IPS-18a (cell line): Measurements from ENCODE around the gene MBD6.

Experiments
- H3K27ac ChIP-seq: one replicate; pipeline ENCODE4 v1.5.1; 2013; ENCODE audit warnings: low read length
- H3K27me3 ChIP-seq: one replicate; pipeline ENCODE4 v1.6.1; 2013; ENCODE audit warnings: mild to moderate bottlenecking, low read length; ENCODE audit not compliant: control insufficient read depth, insufficient read depth
- H3K36me3 ChIP-seq: one replicate; pipeline ENCODE4 v1.6.1; 2013; ENCODE audit warnings: low read depth, low read length; ENCODE audit not compliant: control insufficient read depth
- H3K4me1 ChIP-seq: one replicate; pipeline ENCODE4 v1.6.1; 2013; ENCODE audit warnings: low read depth, low read length; ENCODE audit not compliant: control insufficient read depth
- H3K4me3 ChIP-seq: one replicate; pipeline ENCODE4 v1.5.1; 2013; ENCODE audit warnings: low read length
- H3K9ac ChIP-seq: one replicate; pipeline ENCODE4 v1.6.1; 2013; ENCODE audit warnings: mild to moderate bottlenecking, low read length, moderate library complexity
- H3K9me3 ChIP-seq: one replicate; pipeline ENCODE4 v1.6.1; 2013; ENCODE audit warnings: low read depth, low read length; ENCODE audit not compliant: control insufficient read depth

MBD6 gene

DNA sequence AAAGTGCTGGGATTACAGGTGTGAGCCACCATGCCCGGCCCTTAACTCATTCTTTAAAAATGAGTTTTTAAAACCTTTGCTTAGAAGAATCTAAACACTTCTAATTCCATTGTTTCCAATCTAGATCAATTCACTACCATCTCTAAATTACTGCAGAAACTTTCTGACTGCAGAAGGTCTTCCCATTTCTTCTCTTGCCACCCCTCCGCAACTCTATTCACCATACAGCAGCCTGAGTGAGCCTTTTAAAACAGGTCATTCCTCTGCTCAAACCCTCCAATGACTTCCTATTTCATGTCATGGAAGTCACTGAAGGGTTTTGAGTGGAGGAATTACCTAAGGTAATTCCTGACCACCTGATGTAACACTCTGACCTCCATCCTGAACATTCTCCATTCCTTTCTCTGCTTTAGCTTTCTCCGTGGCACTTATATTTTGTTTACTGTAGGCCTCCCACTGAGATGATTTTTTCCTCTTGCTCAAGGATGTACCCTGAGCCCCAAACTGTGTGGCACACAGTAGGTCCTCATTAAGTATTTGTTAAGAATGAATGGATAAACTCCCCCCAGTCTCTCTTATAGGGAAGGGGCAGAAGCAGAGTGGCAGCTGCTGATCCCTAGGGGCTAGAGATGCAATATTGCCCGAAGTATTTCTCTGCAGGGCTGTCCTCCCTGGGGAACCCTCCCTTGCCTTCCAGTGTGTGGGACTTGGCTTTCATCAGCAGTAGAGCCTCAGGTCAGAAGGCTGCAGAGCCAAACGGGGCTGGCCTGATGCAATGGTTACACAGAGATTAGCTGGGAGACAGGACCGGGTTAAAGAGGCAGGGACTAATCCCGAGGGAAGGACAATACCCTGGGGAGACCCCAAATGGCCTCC, 3.5 kb upstream of the MBD6 start:
- no peaks in the 10 kb centered on the region for H3K27me3 ChIP-seq
- no peaks in the 10 kb centered on the region for H3K9me3 ChIP-seq
- peaks cover 18% of the 10 kb centered on the region for H3K4me1 ChIP-seq
- H3K36me3 ChIP-seq: peaks cover 44% of the 10 kb centered on the region
- peak overlapping the region; percentile 91 for H3K27ac ChIP-seq
- peak overlapping the region; percentile 91 for H3K9ac ChIP-seq
- peak overlapping the region; percentile 95 for H3K4me3 ChIP-seq

DNA sequence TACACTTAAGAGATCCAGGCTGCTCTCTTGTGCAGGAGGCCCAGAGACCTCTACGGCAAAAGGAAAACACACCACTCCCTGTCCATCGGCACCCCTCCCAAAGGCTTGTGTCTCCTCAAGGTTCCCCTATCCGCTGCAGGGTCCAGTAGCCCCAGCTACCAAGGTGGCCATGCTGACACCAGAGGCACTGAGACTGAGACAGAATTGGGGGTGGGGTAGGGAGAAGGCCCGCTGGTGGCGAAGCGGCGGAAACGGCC, 2.9 kb upstream of the MBD6 start:
- H3K4me1 ChIP-seq: peaks cover 18% of the 10 kb centered on the region

DNA sequence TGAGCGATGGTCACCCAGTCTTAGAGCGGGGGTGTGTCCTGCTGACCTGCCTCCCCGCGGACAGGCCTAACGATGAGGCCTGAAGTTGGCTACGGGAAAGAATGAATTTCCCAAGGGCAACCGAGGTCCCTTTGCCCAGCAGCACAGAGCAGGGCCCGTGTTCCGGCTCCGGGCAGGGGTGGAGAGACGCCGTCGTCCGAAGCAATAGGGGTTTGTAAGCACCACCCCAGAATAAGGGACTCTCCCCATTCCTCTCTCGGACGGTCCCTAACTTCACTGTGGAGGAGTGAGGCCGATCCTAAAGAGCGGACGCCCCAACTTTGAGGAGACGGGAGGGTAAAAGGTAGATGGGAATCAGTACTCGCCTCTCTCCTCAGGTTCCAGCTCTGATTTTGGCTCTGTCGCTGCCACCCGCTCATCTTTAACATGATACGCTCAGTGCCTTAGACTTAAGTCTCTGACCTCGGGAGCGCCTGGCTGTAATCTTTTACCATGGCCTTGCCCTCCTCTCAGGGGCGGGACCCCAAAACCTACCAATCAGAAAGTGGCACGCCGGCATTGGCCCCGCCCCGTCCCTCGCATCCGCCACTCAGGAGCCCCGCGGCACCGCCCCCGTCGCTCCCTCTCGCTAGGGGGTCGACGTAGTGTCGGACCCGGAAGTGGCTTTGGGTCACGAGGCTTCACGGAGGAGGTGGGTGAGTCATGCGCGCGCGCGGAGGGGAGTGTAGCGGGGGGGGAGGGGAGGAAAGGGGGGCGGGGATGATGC, 2.4 kb upstream of the MBD6 start, which contains the start of gene DDIT3:
Gene DDIT3 (minus strand): TSS at position 462 of the 766 bp plus-strand sequence. CDS start 3,108 bp downstream, outside the sequence.
- Histone ChIP-seq H3K9me3 (no peaks in the 10 kb centered on the region), H3K36me3 (peaks cover 33% of the 10 kb centered on the region), H3K9ac (peak within 1 kb of the TSS; percentile 91), H3K27me3 (no peaks in the 10 kb centered on the region), H3K4me1 (peaks cover 18% of the 10 kb centered on the region), H3K4me3 (peak within 1 kb of the TSS; percentile 95), H3K27ac (peak within 1 kb of the TSS; percentile 91)

More for the DNA sequence above, 2.9 kb upstream of the MBD6 start:
- H3K9me3 ChIP-seq: no peaks in the 10 kb centered on the region
- H3K9ac ChIP-seq: peak overlapping the region; percentile 91
- H3K36me3 ChIP-seq: peaks cover 38% of the 10 kb centered on the region
- peak overlapping the region; percentile 95 for H3K4me3 ChIP-seq
- H3K27ac ChIP-seq: peak overlapping the region; percentile 91
- no peaks in the 10 kb centered on the region for H3K27me3 ChIP-seq

DNA sequence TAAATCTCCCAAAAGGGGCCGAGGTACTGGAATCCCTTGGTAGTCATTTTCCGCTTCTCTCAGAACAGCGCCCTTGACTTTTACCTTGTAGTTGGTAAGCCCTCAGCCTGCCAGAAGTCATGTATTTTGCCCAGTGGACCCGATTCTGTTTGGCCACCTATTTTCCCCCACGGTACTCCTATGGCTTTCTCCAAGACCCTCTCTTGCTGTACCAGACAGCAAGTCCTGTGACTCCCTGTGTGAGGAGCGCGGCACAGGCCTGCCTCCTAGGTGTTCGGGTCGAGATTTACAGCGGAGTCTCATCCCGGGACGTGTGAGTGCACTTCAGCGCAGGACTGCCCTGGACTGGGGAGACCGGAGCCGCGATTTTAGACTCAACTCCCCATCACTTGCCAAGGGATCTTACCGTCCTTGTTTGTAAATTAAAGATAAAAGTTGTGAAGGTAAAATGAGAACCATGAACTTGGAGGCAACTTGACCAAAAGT, 1.1 kb upstream of the MBD6 start:
- H3K27ac ChIP-seq: no peak overlapping the region
- no peaks in the 10 kb centered on the region for H3K27me3 ChIP-seq
- H3K9me3 ChIP-seq: no peaks in the 10 kb centered on the region
- no peak overlapping the region for H3K9ac ChIP-seq
- peaks cover 18% of the 10 kb centered on the region for H3K4me1 ChIP-seq
- H3K4me3 ChIP-seq: peak overlapping the region; percentile 56
- H3K36me3 ChIP-seq: peaks cover 20% of the 10 kb centered on the region

DNA sequence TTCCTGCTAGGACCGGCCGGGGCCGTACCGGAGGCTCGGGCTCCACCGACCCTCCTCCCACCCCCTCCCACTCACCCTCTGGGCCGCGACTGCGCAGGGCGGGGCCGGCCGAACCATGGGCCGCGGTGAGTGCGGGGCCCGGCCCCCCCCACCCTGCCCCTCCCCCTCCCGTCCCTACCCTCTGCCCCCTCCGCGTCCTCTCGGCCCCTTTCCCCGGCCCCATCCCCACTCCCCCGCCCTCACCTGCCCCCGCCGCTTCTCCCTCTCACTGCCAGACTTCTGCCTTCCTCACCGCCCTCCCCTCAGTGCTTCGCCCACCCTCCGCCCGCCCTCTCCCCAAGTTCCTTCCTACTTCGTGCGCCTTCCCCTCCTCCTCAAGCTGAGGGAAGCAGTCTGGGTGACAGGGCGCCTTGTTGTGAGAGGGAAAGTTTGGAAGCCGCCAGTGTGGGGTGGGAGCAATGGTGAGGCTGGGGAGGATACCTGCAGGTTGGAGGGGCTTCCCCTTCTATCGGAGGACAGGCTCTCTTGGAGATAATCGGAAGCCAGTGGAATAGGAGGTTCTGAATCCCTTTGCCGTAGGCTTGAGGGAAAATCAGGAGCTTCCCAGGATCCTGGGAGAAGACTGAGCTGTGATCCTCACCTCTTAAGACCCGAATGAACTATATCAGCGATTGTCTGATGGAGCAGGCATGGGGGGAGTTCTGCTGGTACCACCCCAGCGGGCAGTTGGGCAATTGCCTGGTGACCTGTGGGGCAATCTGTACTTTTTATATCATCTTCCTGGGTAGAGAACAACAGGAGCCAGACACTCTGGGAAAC, 472 bp downstream of the MBD6 start:
- peak overlapping the region; percentile 84 for H3K4me3 ChIP-seq
- H3K4me1 ChIP-seq: peaks cover 18% of the 10 kb centered on the region
- H3K9me3 ChIP-seq: no peaks in the 10 kb centered on the region
- peaks cover 8% of the 10 kb centered on the region for H3K36me3 ChIP-seq
- H3K27me3 ChIP-seq: no peaks in the 10 kb centered on the region
- peak overlapping the region; percentile 49 for H3K9ac ChIP-seq
- H3K27ac ChIP-seq: peak overlapping the region; percentile 44

DNA sequence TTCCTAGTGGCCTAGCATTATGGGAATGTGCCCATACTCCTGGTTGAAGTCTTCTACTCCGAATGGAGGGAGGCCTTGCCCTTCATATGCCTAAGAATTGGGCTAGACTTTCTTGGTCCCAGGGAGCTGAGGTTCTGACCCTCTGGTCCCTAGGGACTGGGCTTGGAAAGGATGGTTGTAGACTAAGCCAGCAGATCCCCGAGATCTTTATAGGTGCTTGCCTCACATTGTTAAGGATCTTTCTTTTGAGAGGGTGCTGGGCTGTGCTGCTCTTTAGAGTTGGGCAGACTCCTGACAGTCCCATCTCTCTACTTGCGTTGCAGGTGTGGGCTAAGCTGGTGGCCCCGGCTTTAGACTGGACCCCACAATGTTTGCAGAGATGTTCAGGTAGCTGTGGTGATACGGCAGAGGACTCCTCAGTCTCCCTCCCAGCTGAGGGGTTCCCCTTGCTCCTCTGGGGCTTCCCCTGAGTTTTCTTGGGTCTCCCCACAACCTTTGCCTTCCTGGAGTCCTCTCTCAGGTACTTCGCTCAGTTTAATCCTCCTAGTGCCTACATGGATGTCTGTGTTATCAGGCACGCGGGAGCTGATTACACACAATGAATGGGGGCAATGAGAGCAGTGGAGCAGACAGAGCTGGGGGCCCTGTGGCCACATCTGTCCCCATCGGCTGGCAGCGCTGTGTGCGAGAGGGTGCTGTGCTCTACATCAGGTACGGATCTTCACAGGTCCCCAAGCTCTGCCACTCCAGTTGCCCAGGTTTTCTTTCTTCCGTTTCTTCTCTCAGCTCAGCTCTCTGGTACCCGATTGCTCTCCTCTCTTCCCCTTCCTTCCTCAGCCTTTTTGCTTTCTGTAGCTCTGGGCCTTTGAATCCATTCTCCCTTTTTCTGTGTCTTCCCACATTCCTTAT, 1.3 kb downstream of the MBD6 start:
- no peak overlapping the region for H3K27ac ChIP-seq
- H3K9me3 ChIP-seq: no peaks in the 10 kb centered on the region
- peak overlapping the region; percentile 49 for H3K9ac ChIP-seq
- H3K27me3 ChIP-seq: no peaks in the 10 kb centered on the region
- peaks cover 18% of the 10 kb centered on the region for H3K4me1 ChIP-seq
- H3K4me3 ChIP-seq: peak overlapping the region; percentile 84
- peaks cover 11% of the 10 kb centered on the region for H3K36me3 ChIP-seq

DNA sequence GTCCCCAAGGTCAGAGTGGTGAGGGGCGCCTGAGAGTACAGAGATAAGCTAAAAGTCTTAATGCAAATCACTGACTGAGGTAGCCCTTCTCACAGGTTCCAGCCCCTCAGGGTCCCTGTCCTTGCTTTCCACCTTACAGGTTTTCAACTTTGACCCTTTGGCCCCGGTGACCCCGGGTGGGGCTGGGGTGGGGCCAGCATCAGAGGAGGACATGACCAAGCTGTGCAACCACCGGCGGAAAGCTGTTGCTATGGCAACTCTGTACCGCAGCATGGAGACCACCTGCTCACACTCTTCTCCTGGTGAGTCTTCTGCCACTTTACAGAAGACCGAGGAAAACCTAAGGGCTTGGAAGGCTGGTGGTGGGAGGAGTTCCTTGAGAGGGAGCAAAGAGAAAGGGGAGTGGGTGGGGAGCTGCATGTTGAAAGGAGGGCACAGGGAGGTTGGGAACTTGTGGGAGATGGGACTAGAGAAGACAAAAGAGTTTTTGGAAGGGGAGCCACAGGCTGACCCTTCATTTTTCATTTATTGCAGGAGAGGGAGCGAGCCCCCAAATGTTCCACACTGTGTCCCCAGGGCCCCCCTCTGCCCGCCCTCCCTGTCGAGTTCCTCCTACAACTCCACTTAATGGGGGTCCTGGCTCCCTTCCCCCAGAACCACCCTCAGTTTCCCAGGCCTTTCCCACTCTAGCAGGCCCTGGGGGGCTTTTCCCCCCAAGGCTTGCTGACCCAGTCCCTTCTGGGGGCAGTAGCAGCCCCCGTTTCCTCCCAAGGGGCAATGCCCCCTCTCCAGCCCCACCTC, 2.4 kb downstream of the MBD6 start:
- peaks cover 19% of the 10 kb centered on the region for H3K36me3 ChIP-seq
- peaks cover 18% of the 10 kb centered on the region for H3K4me1 ChIP-seq
- H3K27me3 ChIP-seq: no peaks in the 10 kb centered on the region
- H3K9me3 ChIP-seq: no peaks in the 10 kb centered on the region
- no peak overlapping the region for H3K27ac ChIP-seq
- H3K4me3 ChIP-seq: no peak overlapping the region
- no peak overlapping the region for H3K9ac ChIP-seq

DNA sequence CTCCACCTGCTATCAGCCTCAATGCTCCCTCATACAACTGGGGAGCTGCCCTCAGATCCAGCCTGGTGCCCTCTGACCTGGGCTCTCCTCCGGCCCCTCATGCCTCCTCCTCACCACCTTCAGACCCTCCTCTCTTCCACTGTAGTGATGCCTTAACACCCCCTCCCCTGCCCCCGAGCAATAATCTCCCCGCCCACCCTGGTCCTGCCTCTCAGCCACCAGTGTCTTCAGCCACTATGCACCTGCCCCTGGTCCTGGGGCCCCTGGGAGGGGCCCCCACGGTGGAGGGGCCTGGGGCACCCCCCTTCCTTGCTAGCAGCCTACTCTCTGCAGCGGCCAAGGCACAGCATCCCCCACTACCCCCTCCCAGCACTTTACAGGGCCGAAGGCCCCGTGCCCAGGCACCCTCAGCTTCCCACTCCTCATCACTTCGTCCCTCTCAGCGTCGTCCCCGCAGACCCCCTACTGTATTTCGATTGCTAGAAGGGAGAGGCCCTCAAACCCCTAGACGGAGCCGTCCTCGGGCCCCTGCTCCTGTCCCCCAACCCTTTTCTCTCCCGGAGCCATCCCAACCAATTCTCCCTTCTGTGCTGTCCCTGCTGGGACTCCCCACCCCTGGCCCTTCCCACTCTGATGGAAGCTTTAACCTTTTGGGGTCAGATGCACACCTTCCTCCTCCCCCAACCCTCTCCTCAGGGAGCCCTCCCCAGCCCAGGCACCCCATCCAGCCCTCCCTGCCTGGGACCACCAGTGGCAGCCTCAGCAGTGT, 3.2 kb downstream of the MBD6 start:
- H3K36me3 ChIP-seq: peaks cover 27% of the 10 kb centered on the region

DNA sequence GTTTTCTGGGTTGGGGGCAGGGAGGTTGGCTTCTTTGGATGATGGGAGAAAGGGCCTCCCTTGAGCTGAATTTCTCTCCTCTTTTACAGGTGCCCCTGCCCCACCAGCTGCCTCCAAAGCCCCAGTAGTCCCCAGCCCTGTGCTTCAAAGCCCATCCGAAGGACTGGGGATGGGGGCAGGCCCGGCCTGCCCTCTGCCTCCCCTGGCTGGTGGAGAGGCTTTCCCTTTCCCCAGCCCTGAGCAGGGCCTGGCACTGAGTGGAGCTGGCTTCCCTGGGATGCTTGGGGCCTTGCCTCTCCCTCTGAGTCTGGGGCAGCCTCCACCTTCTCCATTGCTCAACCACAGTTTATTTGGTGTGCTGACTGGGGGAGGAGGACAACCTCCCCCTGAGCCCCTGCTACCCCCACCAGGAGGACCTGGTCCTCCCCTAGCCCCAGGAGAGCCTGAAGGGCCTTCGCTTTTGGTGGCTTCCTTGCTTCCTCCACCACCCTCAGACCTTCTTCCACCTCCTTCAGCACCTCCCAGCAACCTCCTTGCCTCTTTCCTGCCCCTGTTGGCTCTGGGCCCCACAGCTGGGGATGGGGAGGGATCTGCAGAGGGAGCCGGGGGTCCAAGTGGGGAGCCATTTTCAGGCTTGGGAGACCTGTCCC, 4.0 kb downstream of the MBD6 start:
- H3K9ac ChIP-seq: no peak overlapping the region

More for the DNA sequence above, 3.2 kb downstream of the MBD6 start:
- Histone ChIP-seq H3K4me1 (peaks cover 18% of the 10 kb centered on the region), H3K27ac (no peak overlapping the region), H3K9me3 (no peaks in the 10 kb centered on the region), H3K4me3 (no peak overlapping the region), H3K9ac (no peak overlapping the region), H3K27me3 (no peaks in the 10 kb centered on the region)

More for the DNA sequence above, 4.0 kb downstream of the MBD6 start:
- H3K9me3 ChIP-seq: no peaks in the 10 kb centered on the region
- no peak overlapping the region for H3K27ac ChIP-seq
- H3K4me3 ChIP-seq: no peak overlapping the region
- H3K4me1 ChIP-seq: peaks cover 13% of the 10 kb centered on the region
- peaks cover 32% of the 10 kb centered on the region for H3K36me3 ChIP-seq
- H3K27me3 ChIP-seq: no peaks in the 10 kb centered on the region
